ENCODE measurements around the gene MPV17. TPM values are rescaled to one million over a fixed set of nuclear protein-coding genes. Genes with fewer than 3 reads are reported as not detected.

Gene MPV17
- total and polyA plus RNA-seq, 9 of the 15 experiments (the other 6 are each of a cell fraction or from before 2014, with no cell fraction given), result 54.7 to 140 (median 70.2) TPM

DNA sequence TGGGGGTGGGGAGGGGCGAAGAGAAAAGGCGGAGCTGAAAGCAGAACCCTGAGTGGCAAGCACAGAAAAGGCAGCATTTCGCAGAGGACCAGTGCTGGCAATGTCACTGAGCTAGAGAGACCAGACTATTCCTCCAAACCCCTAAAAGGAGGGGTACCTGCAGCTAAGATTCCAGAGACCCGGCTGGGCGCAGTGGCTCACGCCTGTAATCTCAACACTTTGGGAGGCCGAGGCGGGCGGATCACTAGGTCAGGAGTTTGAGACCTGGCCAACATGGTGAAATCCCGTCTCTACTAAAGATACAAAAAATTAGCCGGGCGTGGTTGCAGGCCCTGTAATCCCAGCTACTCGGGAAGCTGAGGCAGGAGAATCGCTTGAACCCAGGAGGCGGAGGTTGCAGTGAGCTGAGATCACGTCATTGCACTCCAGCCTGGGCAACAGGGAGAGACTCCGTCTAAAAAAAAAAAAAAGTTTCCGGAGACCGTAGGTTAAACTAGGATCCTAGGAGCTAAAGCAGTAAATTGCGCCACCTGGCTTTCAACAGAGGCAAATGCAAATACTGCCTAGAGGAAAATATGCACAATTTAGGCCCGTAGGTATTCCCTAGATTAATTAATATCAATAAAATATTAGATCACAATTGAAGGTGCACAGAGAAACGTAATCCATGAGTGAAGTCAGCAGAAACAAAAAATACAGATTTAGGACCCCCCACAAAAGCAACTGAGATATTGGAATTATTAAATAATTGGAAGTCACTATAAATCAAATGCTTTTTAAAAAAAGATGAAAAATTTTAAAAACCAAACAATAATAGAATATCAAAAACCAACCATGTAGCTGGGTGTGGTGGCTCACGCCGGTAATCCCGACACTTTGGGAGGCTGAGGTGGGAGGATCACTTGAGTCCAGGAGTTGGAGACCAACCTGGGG, 19.5 kb downstream of the MPV17 start (continued):
- TF ChIP-seq ZBTB43 (CRISPR knock-in tag; IDR thresholded peaks at IDR 0.05) (no peak), RBFOX2 (IDR thresholded peaks at IDR 0.05; ENCODE audit: low read depth, low read length) (no peak), HIVEP1 (CRISPR knock-in tag; IDR thresholded peaks at IDR 0.05) (no peak), ZNF3 (CRISPR knock-in tag; IDR thresholded peaks at IDR 0.05) (no peak), CBX5 (IDR thresholded peaks at IDR 0.05; ENCODE audit: borderline replicate concordance, low read depth) (no peak), XRCC5 (IDR thresholded peaks at IDR 0.05; ENCODE audit: low read depth, low read length) (no peak), MAFK (IDR thresholded peaks at IDR 0.05; ENCODE audit: low read length) (no peak), PRDM10 (IDR thresholded peaks at IDR 0.05; ENCODE audit: partially characterized antibody) (no peak), ZZZ3 (IDR thresholded peaks at IDR 0.05) (no peak), CTBP1 (IDR thresholded peaks at IDR 0.05; ENCODE audit: borderline replicate concordance) (no peak), RBM15 (IDR thresholded peaks at IDR 0.05; ENCODE audit: insufficient read depth, low read length) (no peak), HNRNPLL (IDR thresholded peaks at IDR 0.05; ENCODE audit: low read depth, low read length, poor library complexity, severe bottlenecking) (no peak), HES1 (IDR thresholded peaks at IDR 0.05; ENCODE audit: low read depth) (no peak), MLLT1 (IDR thresholded peaks at IDR 0.05) (peak in 1 of 2 experiments; percentile 21; a peak in 1 of 4 replicates), CXXC5 (CRISPR knock-in tag; IDR thresholded peaks at IDR 0.05) (peak; percentile 34), HDAC2 (IDR thresholded peaks at IDR 0.05) (no peak), DDX20 (tag; IDR thresholded peaks at IDR 0.05; ENCODE audit: low read depth) (no peak)
- TF ChIP-seq, protein P1, sequence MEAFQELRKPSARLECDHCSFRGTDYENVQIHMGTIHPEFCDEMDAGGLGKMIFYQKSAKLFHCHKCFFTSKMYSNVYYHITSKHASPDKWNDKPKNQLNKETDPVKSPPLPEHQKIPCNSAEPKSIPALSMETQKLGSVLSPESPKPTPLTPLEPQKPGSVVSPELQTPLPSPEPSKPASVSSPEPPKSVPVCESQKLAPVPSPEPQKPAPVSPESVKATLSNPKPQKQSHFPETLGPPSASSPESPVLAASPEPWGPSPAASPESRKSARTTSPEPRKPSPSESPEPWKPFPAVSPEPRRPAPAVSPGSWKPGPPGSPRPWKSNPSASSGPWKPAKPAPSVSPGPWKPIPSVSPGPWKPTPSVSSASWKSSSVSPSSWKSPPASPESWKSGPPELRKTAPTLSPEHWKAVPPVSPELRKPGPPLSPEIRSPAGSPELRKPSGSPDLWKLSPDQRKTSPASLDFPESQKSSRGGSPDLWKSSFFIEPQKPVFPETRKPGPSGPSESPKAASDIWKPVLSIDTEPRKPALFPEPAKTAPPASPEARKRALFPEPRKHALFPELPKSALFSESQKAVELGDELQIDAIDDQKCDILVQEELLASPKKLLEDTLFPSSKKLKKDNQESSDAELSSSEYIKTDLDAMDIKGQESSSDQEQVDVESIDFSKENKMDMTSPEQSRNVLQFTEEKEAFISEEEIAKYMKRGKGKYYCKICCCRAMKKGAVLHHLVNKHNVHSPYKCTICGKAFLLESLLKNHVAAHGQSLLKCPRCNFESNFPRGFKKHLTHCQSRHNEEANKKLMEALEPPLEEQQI (IDR thresholded peaks at IDR 0.05), result no peak

All from K562 (cell line).